H9 (cell line): ENCODE results near the gene FILIP1. TPM values are rescaled to one million over a fixed set of nuclear protein-coding genes. Genes with fewer than 3 reads are reported as not detected.
"Not testable (repeated sequence)": the region's sequence is repeated elsewhere in the genome, so short reads cannot be mapped to it uniquely, and the experiment has no call there.

Experiments
- DNase-seq: peaks from one replicate; pipeline ENCODE4 v3.0.0-alpha.2; 2017
- H2AFZ ChIP-seq: one replicate; pipeline ENCODE4 v1.6.1; 2013; ENCODE audit warnings: mild to moderate bottlenecking, low read length, control low read depth, moderate library complexity
- H2AK5ac ChIP-seq: 2 replicates; pipeline ENCODE4 v1.6.1; 2013; ENCODE audit warnings: low read length, control low read depth, mixed read lengths; ENCODE audit not compliant: insufficient read length
- H2BK120ac ChIP-seq: one replicate; pipeline ENCODE4 v1.6.1; 2013; ENCODE audit warnings: low read depth, mild to moderate bottlenecking, low read length, control low read depth, inconsistent platforms; ENCODE audit not compliant: poor library complexity, severe bottlenecking
- H2BK12ac ChIP-seq: 2 replicates; pipeline ENCODE4 v1.6.1; 2013; ENCODE audit warnings: low read length, control low read depth, mixed read lengths, low read depth; ENCODE audit not compliant: insufficient read length
- H2BK15ac ChIP-seq: 2 replicates; pipeline ENCODE4 v1.6.1; 2013; ENCODE audit warnings: low read depth, low read length, control low read depth
- H2BK20ac ChIP-seq: one replicate; pipeline ENCODE4 v1.6.1; 2013; ENCODE audit warnings: low read depth, mild to moderate bottlenecking, low read length, control low read depth, inconsistent platforms; ENCODE audit not compliant: poor library complexity, severe bottlenecking
- H2BK5ac ChIP-seq: 2 replicates; pipeline ENCODE4 v1.6.1; 2013; ENCODE audit warnings: low read length, control low read depth, mixed read lengths; ENCODE audit not compliant: insufficient read length
- H3K14ac ChIP-seq: 2 replicates; pipeline ENCODE4 v1.6.1; 2013; ENCODE audit warnings: low read length, control low read depth; ENCODE audit not compliant: insufficient read depth
- H3K18ac ChIP-seq: 2 replicates; pipeline ENCODE4 v1.6.1; 2013; ENCODE audit warnings: low read depth, mild to moderate bottlenecking, mixed read lengths, low read length, control low read depth; ENCODE audit not compliant: insufficient read length
- H3K23ac ChIP-seq: 2 replicates; pipeline ENCODE4 v1.6.1; 2013; ENCODE audit warnings: low read length, control low read depth, mixed read lengths, low read depth; ENCODE audit not compliant: insufficient read length
- H3K23me2 ChIP-seq: 2 replicates; pipeline ENCODE4 v1.6.1; 2013; ENCODE audit warnings: low read depth, mild to moderate bottlenecking, mixed read lengths, low read length, control low read depth; ENCODE audit not compliant: insufficient read length, poor library complexity, severe bottlenecking
- H3K27ac ChIP-seq: 2 replicates; pipeline ENCODE4 v1.5.1; 2013; ENCODE audit warnings: low read length, control low read depth, mixed read lengths, low read depth; ENCODE audit not compliant: insufficient read length
- H3K27me3 ChIP-seq: 2 replicates; pipeline ENCODE4 v1.6.1; 2013; ENCODE audit warnings: low read length, control low read depth, inconsistent platforms; ENCODE audit not compliant: insufficient read depth
- H3K4ac ChIP-seq: 2 replicates; pipeline ENCODE4 v1.6.1; 2013; ENCODE audit warnings: low read depth, mild to moderate bottlenecking, control low read depth, inconsistent platforms, low read length, moderate library complexity
- H3K4me1 ChIP-seq: 2 replicates; pipeline ENCODE4 v1.6.1; 2013; ENCODE audit warnings: low read length, control low read depth, inconsistent platforms; ENCODE audit not compliant: insufficient read depth
- H3K4me2 ChIP-seq: 2 replicates; pipeline ENCODE4 v1.6.1; 2013; ENCODE audit warnings: low read length, control low read depth, mixed read lengths; ENCODE audit not compliant: insufficient read length, insufficient read depth
- H3K56ac ChIP-seq: 2 replicates; pipeline ENCODE4 v1.6.1; 2013; ENCODE audit warnings: low read depth, mild to moderate bottlenecking, mixed read lengths, low read length, control low read depth; ENCODE audit not compliant: insufficient read length
- H3K79me1 ChIP-seq: 2 replicates; pipeline ENCODE4 v1.6.1; 2013; ENCODE audit warnings: low read depth, mild to moderate bottlenecking, moderate library complexity, low read length, control low read depth, inconsistent platforms; ENCODE audit not compliant: insufficient read depth, poor library complexity, severe bottlenecking
- H3K79me2 ChIP-seq: 2 replicates; pipeline ENCODE4 v1.6.1; 2013; ENCODE audit warnings: low read length, control low read depth, inconsistent platforms; ENCODE audit not compliant: insufficient read depth
- H3K9ac ChIP-seq: 2 replicates; pipeline ENCODE4 v1.6.1; 2013; ENCODE audit warnings: low read length, control low read depth, mixed read lengths; ENCODE audit not compliant: insufficient read length; ENCODE audit errors: extremely low read depth
- H3K9me3 ChIP-seq: one replicate; pipeline ENCODE4 v1.6.1; 2013; ENCODE audit warnings: low read depth, low read length, inconsistent platforms; ENCODE audit not compliant: control insufficient read depth
- H3T11ph ChIP-seq: one replicate; pipeline ENCODE4 v1.6.1; 2013; ENCODE audit warnings: mild to moderate bottlenecking, low read length, control low read depth, inconsistent platforms
- H4K20me1 ChIP-seq: one replicate; pipeline ENCODE4 v1.6.1; 2013; ENCODE audit not compliant: control insufficient read depth, insufficient read length, insufficient read depth
- H4K5ac ChIP-seq: 2 replicates; pipeline ENCODE4 v1.6.1; 2013; ENCODE audit warnings: low read depth, mild to moderate bottlenecking, mixed read lengths, low read length, control low read depth; ENCODE audit not compliant: insufficient read length
- H4K8ac ChIP-seq: replicated peaks from 2 replicates; pipeline ENCODE4 v1.6.1; 2013; ENCODE audit warnings: low read length, control low read depth, mixed read lengths, low read depth; ENCODE audit not compliant: insufficient read length
- H4K91ac ChIP-seq: 2 replicates; pipeline ENCODE4 v1.6.1; 2013; ENCODE audit warnings: low read depth, mild to moderate bottlenecking, moderate library complexity, mixed read lengths, low read length, control low read depth; ENCODE audit not compliant: insufficient read length
- H3K27ac Mint-ChIP-seq, 3 experiments: 2 replicates in 2 of 3; 3 replicates in 1 of 3; pipeline ENCODE4 v1.8.0; 2020 to 2021; ENCODE audit warnings: mixed read lengths in 3 of 3, mild to moderate bottlenecking in 1 of 3, moderate library complexity in 1 of 3
- H3K27me3 Mint-ChIP-seq: 2 replicates; pipeline ENCODE4 v1.8.0; 2021; ENCODE audit warnings: low read depth, mild to moderate bottlenecking, moderate library complexity, mixed read lengths
- H3K36me3 Mint-ChIP-seq, 3 experiments: 2 replicates in 2 of 3; 3 replicates in 1 of 3; pipeline ENCODE4 v1.8.0; 2020 to 2021; ENCODE audit warnings: low read depth in 3 of 3, mixed read lengths in 3 of 3; ENCODE audit not compliant: insufficient read depth in 1 of 3
- H3K4me1 Mint-ChIP-seq, 2 experiments: 2 replicates each; pipeline ENCODE4 v1.8.0; 2020; ENCODE audit warnings: mixed read lengths in 2 of 2
- H3K4me3 Mint-ChIP-seq, 2 experiments: 2 replicates in 1 of 2; 3 replicates in 1 of 2; pipeline ENCODE4 v1.8.0; 2020 to 2021; ENCODE audit warnings: mild to moderate bottlenecking in 2 of 2, mixed read lengths in 2 of 2, moderate library complexity in 1 of 2
- H3K9me3 Mint-ChIP-seq, 2 experiments: 2 replicates in 1 of 2; 3 replicates in 1 of 2; pipeline ENCODE4 v1.8.0; 2020; ENCODE audit warnings: mild to moderate bottlenecking in 2 of 2, mixed read lengths in 2 of 2, moderate library complexity in 1 of 2
- CTCF ChIP-seq: fragments of 200-600 bp; sonication (generic); conservative IDR thresholded peaks from 3 replicates; pipeline ENCODE4 v1.8.0; 2021; ENCODE audit warnings: antibody characterized with exemption, mild to moderate bottlenecking
- WGBS: extraction: QIAGEN DNeasy Blood & Tissue Kit; methylation state at CpG from one replicate; pipeline ENCODE4 v1.1.7; 2013; ENCODE audit warnings: missing lambda C conversion rate, low lambda C conversion rate, mixed read lengths; ENCODE audit not compliant: insufficient read length; ENCODE audit errors: extremely low coverage; 5-methylcytosine and 5-hydroxymethylcytosine counted together
- total RNA-seq: library from RNA; stranded (reverse); gene quantifications from 2 replicates; pipeline ENCODE4 v1.2.1, GENCODE V29; 2021

FILIP1 gene
- total RNA-seq, 1 experiment from 2014 or later = 10.5 TPM

DNA sequence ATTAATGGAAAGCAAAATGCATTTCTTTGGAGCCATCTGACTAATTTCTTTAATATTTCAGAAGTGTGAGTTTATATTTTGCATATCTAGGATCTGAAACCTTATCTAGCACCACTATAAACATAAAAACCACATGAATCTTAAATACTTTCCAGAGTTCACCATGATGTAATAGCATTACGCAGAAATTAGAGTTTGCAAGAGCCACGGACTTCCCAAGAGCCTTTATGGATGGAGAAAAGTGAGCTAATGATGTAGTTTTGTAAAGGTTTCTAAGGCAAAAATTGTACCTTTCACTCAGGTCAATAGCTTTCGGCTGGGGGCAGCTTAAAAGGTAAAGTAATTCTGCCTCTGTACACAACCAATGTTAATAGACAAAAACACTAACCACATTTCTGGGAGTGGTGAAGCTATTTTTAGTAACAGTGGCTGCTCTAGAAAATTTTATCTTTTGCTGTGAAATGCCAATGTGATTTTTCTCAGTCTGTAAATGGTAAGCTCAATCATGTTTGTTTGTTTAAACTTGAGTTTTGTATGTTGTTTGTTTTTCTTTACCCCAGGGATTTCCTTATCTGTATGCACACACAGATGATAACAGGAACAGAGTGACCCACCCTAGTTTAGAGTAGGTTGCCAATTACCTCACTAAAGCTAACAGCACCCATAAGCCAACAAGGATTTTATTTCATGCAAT, 80.5 kb downstream of the FILIP1 start:
- Mint-ChIP-seq H3K4me3 (no peak overlapping the region), H3K27me3 (peaks cover 2% of the 10 kb centered on the region), H3K27ac (no peak overlapping the region), H3K36me3 (peaks cover 0 to 5% (median 5%) of the 10 kb centered on the region in 3 experiments; a peak in 3 of 7 replicates), H3K9me3 (peaks cover 6 to 9% of the 10 kb centered on the region in 2 experiments; a peak in 3 of 5 replicates), H3K4me1 (no peaks in the 10 kb centered on the region)
- Histone ChIP-seq H3K4me2 (no peak overlapping the region), H3K27me3 (no peaks in the 10 kb centered on the region), H3K18ac (no peak overlapping the region), H3T11ph (no peak overlapping the region), H2BK15ac (no peak overlapping the region), H3K9ac (no peak overlapping the region), H3K14ac (no peak overlapping the region), H3K23ac (no peak overlapping the region), H2BK120ac (no peak overlapping the region), H3K79me1 (no peaks in the 10 kb centered on the region), H2AK5ac (no peak overlapping the region), H4K5ac (no peak overlapping the region), H4K91ac (no peak overlapping the region), H3K27ac (no peak overlapping the region), H2BK12ac (no peak overlapping the region), H3K79me2 (no peaks in the 10 kb centered on the region), H2BK5ac (no peak overlapping the region), H4K20me1 (no peaks in the 10 kb centered on the region), H3K4me1 (no peaks in the 10 kb centered on the region), H2AFZ (no peak overlapping the region), H3K56ac (no peak overlapping the region), H3K4ac (no peak overlapping the region), H3K23me2 (no peaks in the 10 kb centered on the region), H4K8ac (no peak overlapping the region), H2BK20ac (no peak overlapping the region), H3K9me3 (no peaks in the 10 kb centered on the region)
- DNase-seq = no peak
- WGBS = no CpG with 5 or more reads among the region's 3 CpGs
- no peak for TF ChIP-seq CTCF

GRCh38 chr6:75410564-75410963, 83.0 kb downstream of the FILIP1 start:
- H3K4me3 Mint-ChIP-seq, H3K23ac ChIP-seq, H3K27ac Mint-ChIP-seq, H2BK15ac ChIP-seq, H2AK5ac ChIP-seq, H3K79me1 ChIP-seq, H3K56ac ChIP-seq, H3T11ph ChIP-seq, H3K4ac ChIP-seq, H4K5ac ChIP-seq, H2AFZ ChIP-seq, H3K23me2 ChIP-seq, H3K4me1 ChIP-seq, H2BK120ac ChIP-seq, H3K79me2 ChIP-seq, H3K4me1 Mint-ChIP-seq, H3K9me3 Mint-ChIP-seq, H3K27me3 Mint-ChIP-seq, H4K8ac ChIP-seq, H3K27me3 ChIP-seq, H3K18ac ChIP-seq, H3K27ac ChIP-seq, H3K4me2 ChIP-seq, DNase-seq, H3K9ac ChIP-seq, H2BK5ac ChIP-seq, H4K20me1 ChIP-seq, H2BK20ac ChIP-seq, H3K14ac ChIP-seq, H3K36me3 Mint-ChIP-seq, H4K91ac ChIP-seq, H3K9me3 ChIP-seq, H2BK12ac ChIP-seq: not testable (repeated sequence)
- WGBS = no CpG with 5 or more reads among the region's 2 CpGs
